Subcutaneous adipose tissue (tissue), 4 donors: ENCODE measurements around the gene RBM33. TPM values are rescaled to one million over a fixed set of nuclear protein-coding genes. Genes with fewer than 3 reads are reported as not detected.

Experiments
- total RNA-seq, 4 donors: library from RNA; depleted of rRNA; stranded (reverse); fragments of >200 nt; gene quantifications; one replicate each; pipeline ENCODE4 v1.1.0, GENCODE V29; 2016
- TF ChIP-seq, protein P1 (sequence below): fragments of 450-650 bp; IDR thresholded peaks from one replicate; pipeline ENCODE4 v1.5.1; 2016; ENCODE audit warnings: low read depth, mild to moderate bottlenecking, control low read depth, antibody characterized with exemption, moderate library complexity

RBM33 gene
- total RNA-seq, 4 donors from 2014 or later: 33.9 to 69.1 (median 46.2) TPM

DNA sequence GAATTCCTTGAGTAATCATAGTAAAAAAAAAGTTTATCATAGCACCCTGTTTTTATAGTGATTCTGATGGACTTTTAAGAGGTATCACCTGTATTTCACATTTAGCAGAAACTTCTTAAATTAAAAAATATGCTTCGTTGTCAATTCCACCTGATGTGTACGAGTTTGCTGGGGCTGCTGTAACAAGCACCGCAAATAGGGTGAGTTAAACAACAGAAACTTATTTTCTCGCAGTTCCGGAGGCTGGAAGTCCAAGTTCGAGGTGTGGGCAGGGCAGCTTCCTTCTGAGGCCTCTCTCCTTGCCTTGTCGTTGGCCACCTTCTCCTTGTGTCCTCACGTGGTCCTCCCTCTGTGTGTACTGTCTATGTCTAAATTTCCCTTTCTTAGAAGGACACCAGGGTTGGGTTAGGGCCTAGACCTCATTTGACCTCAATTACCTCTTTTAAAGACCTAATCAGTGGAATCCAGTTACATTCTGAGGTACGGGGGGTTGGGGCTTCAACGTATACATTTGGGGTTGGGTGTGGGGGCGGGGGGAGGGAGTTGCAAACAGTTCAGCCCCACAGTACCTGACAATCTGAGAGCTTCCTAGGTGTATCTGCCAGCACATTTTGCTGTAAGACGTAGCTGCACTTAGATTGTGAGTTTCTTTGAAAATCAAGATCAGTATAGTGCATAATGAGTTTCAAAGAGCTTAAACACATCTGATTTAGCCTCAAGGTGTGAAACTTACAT, 72.7 kb downstream of the RBM33 start:
- TF ChIP-seq, protein P1, sequence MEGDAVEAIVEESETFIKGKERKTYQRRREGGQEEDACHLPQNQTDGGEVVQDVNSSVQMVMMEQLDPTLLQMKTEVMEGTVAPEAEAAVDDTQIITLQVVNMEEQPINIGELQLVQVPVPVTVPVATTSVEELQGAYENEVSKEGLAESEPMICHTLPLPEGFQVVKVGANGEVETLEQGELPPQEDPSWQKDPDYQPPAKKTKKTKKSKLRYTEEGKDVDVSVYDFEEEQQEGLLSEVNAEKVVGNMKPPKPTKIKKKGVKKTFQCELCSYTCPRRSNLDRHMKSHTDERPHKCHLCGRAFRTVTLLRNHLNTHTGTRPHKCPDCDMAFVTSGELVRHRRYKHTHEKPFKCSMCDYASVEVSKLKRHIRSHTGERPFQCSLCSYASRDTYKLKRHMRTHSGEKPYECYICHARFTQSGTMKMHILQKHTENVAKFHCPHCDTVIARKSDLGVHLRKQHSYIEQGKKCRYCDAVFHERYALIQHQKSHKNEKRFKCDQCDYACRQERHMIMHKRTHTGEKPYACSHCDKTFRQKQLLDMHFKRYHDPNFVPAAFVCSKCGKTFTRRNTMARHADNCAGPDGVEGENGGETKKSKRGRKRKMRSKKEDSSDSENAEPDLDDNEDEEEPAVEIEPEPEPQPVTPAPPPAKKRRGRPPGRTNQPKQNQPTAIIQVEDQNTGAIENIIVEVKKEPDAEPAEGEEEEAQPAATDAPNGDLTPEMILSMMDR: no peak

DNA sequence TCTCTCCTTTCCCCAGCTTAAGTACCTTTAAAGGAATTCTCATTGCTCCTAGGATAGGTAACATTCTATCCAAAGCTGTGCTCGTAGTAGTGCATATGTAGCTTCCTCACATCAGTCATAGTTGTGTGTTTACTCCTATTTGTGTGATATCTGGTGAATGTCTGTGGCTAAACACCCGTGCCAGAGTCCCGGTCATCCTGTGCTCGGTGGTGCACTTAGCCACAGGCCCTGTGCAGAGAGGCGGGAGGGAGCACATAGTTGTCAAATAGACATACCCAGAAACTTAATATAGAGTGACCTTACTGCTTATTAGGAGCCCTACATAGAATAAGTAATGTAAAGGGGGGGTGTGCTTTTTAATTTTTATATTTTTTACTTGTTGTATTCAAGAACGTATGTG, 76.6 kb downstream of the RBM33 start:
- TF ChIP-seq, protein P1: no peak

DNA sequence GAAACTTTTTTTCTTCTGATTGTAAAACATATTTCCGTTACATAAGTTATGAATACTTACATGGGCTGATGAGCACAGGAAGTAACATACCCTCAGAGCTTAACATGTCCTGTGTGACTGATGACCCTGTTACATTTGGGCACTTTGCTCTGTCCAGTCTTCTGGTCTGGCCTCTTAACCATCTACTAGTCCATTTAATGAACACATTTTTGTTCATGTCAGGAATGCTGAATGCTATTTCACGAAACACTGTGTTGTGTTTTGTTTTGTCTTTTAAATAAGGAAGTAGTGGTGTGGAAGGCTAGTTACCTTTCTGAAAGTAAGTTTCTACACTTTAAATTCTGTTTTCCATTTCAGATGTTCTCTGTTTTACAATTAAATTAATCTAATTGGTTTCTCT, 77.7 kb downstream of the RBM33 start:
- TF ChIP-seq, protein P1: no peak

DNA sequence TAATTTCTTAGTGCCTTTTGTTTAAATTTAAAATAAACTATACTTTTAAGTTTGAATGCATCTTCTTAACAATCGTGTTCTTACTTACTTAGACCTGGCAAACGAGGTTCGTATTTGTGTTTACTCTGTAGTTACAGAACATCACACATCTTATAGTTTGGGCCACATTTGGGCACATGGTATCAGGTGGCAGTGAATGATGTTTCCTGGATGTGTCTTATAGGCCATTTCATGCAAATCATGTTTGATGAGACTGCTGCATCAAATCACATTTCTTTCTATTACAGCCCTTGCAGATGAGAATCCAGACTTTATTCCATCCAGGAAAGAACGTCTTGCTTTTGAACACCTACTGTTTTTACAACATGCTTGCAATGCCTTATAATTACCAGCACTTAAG, 78.5 kb downstream of the RBM33 start:
- TF ChIP-seq, protein P1: no peak

DNA sequence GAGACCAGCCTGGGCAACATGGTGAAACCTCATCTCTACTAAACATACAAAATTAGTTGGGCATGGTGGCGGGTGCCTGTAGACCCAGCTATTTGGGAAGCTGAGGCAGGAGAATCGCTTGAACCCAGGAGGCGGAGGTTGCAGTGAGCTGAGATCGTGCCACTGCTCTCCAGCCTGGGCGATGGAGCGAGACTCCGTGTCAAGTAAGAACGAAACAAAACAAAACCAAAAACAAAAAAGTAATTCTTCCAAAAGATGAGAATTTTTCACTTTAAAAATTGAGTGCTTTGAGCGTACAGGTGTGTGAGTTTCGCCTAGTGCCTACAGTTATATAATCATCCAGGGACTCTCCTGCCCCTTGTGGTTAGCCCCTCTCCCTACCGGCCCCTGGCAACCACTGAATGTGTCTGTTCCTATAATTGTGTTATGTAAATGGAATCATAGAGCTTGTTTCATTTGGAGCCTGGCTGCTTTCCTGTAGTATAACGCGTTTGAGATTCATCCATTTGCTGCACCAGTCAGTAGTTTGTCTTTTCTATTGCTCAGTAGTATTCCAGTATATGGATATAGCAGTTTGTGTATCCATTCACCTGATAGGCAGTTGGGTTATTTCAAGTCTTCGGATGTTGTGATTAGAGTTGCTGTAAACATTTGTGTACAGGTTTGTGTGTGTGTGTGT, 80.0 kb downstream of the RBM33 start:
- TF ChIP-seq, protein P1: no peak

DNA sequence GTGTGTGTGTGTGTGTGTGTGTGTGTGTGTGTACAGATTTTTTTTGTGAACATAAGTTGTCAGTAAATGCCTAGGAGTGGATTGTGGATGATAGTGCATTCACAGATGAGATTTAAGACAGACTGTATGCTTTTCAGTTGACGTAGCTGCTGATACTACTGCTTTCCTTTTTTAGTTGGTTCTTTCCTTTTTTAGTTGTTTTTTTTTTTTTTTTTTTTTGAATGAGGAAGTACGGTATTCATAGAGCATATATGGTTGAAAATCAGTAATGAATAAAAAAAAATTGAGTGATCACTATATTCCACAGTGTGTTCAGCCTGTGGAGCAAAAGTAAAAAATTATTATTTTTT, 80.5 kb downstream of the RBM33 start:
- TF ChIP-seq, protein P1: no peak

DNA sequence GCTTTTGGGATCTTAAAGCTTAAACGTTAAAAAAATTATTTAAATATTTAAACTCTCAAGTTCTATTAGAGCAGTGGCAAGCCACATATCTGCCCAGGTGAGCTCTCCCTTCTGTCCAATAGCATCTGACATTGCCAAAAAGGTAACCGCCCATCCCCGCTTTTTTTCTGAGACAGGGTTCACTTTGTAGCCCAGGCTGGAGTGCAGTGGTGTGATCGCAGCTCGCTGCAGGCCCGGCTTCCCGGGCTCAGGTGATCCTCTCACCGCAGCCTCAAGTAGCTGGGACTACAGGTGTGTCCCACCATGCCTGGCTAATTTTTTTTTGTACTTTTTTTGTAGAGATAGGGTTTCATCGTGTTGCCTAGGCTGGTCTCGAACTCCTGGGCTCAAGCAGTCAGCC, 83.2 kb downstream of the RBM33 start:
- TF ChIP-seq, protein P1: no peak
